GM18498 (cell line): ENCODE measurements around the gene VN1R5.

Experiments
- ATAC-seq: cut with Tn5 transposase; IDR thresholded peaks from one replicate; pipeline ENCODE4 v1.9.1; 2021; ENCODE audit warnings: mild to moderate bottlenecking, moderate library complexity; ENCODE audit not compliant: unreplicated experiment

Gene VN1R5

GRCh38 chr1:247299723-247300381 is 44.0 kb downstream of the VN1R5 start:
- no peak for ATAC-seq

GRCh38 chr1:247300491-247301175 is 44.8 kb downstream of the VN1R5 start:
- no peak for ATAC-seq

- no peak for ATAC-seq
Measured at GRCh38 chr1:247301176-247301540, 45.3 kb downstream of the VN1R5 start.

- no peak for ATAC-seq
Measured at GRCh38 chr1:247303216-247303615, 47.3 kb downstream of the VN1R5 start.

- no peak for ATAC-seq
Measured at GRCh38 chr1:247304031-247304430, 48.2 kb downstream of the VN1R5 start.
